Measurements from ENCODE around the gene FBXO31. TPM values are rescaled to one million over a fixed set of nuclear protein-coding genes. Genes with fewer than 3 reads are reported as not detected.

FBXO31 gene
- total RNA-seq = 100 to 1,000 TPM; 156 to 264 (median 201) TPM

- Histone ChIP-seq H3K27ac (peak within 1 kb of the TSS; percentile 83 to 97 (median 94)), H3K27me3 (no peaks in the 10 kb centered on the region), H3K36me3 (no peaks in the 10 kb centered on the region), H3K4me1 (peaks cover 52% of the 10 kb centered on the region in 2 donors), H3K9me3 (no peaks in the 10 kb centered on the region), H3K4me3 (peak within 1 kb of the TSS; percentile 70 to 83 (median 80))
- in situ Hi-C loops (cut with MboI; ENCODE audit: low sequenced_read_pairs in 4 of 4) = loop anchor here in 2 of 4 donors (25.0 kb wide), 2 partner anchors 379 to 821 kb away; partner anchors contain the start of genes FOXC2 (in 1 of the 2), KLHDC4 (in 1 of the 2) and MTHFSD (in 1 of the 2)
- DNase-seq (peak; percentile 72 to 82), ATAC-seq (peak; percentile 47)
- TF ChIP-seq CTCF (IDR thresholded peaks at IDR 0.05 in 4 of 5, conservative IDR thresholded peaks at IDR 0.05 in 1 of 5) (peak in 1 of 5 experiments; percentile 12), POLR2A (IDR thresholded peaks at IDR 0.05) (peak; percentile 99 to 100)
- intact Hi-C loops (cut with DNase I; ENCODE audit: low total_unique reads) = loop anchor here (10.0 kb wide), 1 partner anchor 719 kb away; no protein-coding TSS in a partner anchor
Measured at GRCh38 chr16:87383505-87384161, at the start of gene FBXO31. Gene FBXO31 (minus strand): TSS chr16:87383776. CDS start chr16:87383744, 32 bp downstream.

DNA sequence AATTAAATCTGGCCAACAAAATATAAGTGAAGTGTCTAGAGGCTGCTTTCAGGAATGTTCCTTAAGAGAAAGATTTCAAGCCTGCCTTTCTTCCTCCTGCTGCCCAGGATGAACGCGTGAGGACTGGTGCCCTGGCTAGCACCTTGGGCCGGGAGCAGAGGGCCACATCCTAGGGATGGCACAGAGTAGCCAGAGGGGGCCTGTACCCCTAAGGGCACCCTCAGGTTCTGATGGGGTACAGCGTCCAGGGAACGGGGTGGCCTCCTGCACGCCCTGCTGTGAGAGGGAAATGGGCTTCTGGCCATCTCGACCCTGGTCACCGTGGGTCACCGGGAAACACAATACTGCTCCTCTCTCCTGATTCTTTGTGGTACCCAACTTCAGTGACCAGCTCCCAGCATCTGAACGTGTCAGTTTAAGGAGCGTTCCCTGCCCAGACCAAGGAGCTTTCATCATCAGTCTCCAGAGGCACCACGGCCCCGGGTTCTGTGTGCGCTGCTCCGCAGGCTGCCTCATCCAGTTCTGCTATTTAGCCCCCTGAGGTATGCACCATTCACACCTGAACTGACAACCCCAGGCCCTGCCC, 48.8 kb upstream of the FBXO31 start:
- no peak for TF ChIP-seq CTCF (IDR thresholded peaks at IDR 0.05 in 4 of 5, conservative IDR thresholded peaks at IDR 0.05 in 1 of 5)
- no peak for TF ChIP-seq POLR2A (IDR thresholded peaks at IDR 0.05)
- Histone ChIP-seq H3K27me3 (no peaks in the 10 kb centered on the region), H3K27ac (no peak overlapping the region), H3K9me3 (no peaks in the 10 kb centered on the region), H3K4me3 (no peak overlapping the region), H3K4me1 (peaks cover 13 to 17% of the 10 kb centered on the region in 2 donors), H3K36me3 (no peaks in the 10 kb centered on the region)
- intact Hi-C loops (cut with DNase I; ENCODE audit: low total_unique reads) (no loop called here), in situ Hi-C loops (cut with MboI; ENCODE audit: low sequenced_read_pairs in 4 of 4) (no loop called here)
- no peak for DNase-seq
- no peak for ATAC-seq

DNA sequence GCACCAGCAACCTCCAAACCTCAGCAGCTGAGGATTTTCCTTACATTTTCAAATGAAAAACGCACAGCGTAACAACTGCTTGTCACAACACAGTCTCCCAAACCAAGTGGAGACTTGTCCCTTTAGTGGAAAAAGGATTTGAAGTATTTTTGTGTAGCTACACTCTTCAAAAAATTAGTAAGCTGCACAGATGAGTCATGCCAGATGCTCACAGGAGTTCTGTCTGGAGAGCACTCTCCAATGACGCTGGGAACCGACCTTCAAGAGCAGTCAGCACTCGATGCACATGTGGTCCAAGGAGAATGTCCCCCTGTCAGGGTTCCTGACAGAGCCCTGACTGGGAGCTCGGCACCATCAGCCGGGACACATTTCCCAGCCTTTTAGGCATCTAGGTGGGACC, 48.4 kb upstream of the FBXO31 start:
- no peak for ATAC-seq
- no peak overlapping the region for H3K4me3 ChIP-seq
- H3K4me1 ChIP-seq = peaks cover 12 to 17% of the 10 kb centered on the region in 2 donors
- no peak for DNase-seq
- in situ Hi-C loops (cut with MboI; ENCODE audit: low sequenced_read_pairs in 4 of 4) (no loop called here), intact Hi-C loops (cut with DNase I; ENCODE audit: low total_unique reads) (no loop called here)
- TF ChIP-seq POLR2A (IDR thresholded peaks at IDR 0.05) = no peak
- no peaks in the 10 kb centered on the region for H3K9me3 ChIP-seq
- no peaks in the 10 kb centered on the region for H3K27me3 ChIP-seq
- no peaks in the 10 kb centered on the region for H3K36me3 ChIP-seq
- H3K27ac ChIP-seq = no peak overlapping the region

DNA sequence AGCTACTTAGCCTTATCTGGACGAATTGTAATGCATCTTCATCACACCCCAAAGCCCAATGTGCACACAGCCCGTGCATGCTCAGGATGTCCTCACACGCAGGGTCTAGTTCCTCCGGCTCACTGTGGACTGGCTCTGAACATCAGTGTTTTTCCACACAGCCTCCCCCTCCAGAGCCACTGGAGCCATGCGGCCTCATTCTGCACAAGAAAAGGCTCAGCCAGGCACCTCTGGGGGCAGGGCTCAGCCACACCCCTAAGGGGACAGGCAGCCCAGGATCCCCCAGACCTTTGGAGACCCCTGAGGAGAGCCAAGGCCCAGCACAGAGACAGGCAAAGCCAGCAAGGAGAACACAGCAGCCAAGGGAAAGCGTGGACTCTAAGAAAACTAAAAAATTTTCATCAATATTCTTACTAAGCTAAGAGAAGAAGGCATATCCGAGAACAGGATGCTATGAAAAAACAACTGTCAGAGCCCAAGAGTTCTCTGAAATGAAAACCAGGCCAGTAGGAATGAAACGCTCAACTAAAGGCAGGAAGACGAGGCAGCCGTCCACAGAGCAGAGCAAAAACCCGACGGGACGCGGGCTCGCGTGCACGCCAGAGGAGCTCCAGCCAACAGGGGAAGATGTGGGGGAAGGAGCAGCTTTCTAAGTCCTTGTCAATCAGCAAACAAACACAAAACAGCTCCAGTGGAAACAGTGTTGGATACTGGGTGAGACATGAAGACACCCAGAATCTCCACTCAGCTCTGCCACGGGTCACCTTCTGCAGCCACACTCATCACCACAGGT, 43.0 kb upstream of the FBXO31 start:
- Histone ChIP-seq H3K9me3 (no peaks in the 10 kb centered on the region), H3K4me1 (no peaks in the 10 kb centered on the region), H3K27me3 (no peaks in the 10 kb centered on the region), H3K27ac (no peak overlapping the region), H3K36me3 (peaks cover 0 to 7% of the 10 kb centered on the region in 2 donors), H3K4me3 (no peak overlapping the region)
- intact Hi-C loops (cut with DNase I; ENCODE audit: low total_unique reads) = no loop called here
- TF ChIP-seq CTCF (IDR thresholded peaks at IDR 0.05 in 4 of 5, conservative IDR thresholded peaks at IDR 0.05 in 1 of 5) (no peak), POLR2A (IDR thresholded peaks at IDR 0.05) (no peak)
- in situ Hi-C loops (cut with MboI; ENCODE audit: low sequenced_read_pairs in 4 of 4) = loop anchor here in 1 of 4 donors (10.0 kb wide), 1 partner anchor 208 kb away; no protein-coding TSS in a partner anchor
- ATAC-seq = no peak
- DNase-seq = no peak

Measured in gastrocnemius medialis (tissue), 4 donors.